ENCODE results near the gene USP48. TPM values are rescaled to one million over a fixed set of nuclear protein-coding genes. Genes with fewer than 3 reads are reported as not detected.
A peak's percentile ranks its signal among the peaks of the same experiment; 100 is the strongest.
"Not testable (repeated sequence)": the region's sequence is repeated elsewhere in the genome, so short reads cannot be mapped to it uniquely, and the experiment has no call there.

Gene USP48
- total RNA-seq, 1 experiment from 2014 or later, result 29.5 TPM

GRCh38 chr1:21674957-21675356 is 108.0 kb downstream of the USP48 start:
- DNase-seq (ENCODE audit: low spot score), result no peak
- in situ Hi-C loops (cut with HindIII; ENCODE audit: low sequenced_read_pairs), result loop anchor here (25.0 kb wide), 1 partner anchor 287 kb away; no protein-coding TSS in a partner anchor

- in situ Hi-C loops (cut with HindIII; ENCODE audit: low sequenced_read_pairs); DNase-seq (ENCODE audit: low spot score): not testable (repeated sequence)
Observed at GRCh38 chr1:21673853-21674252, 109.1 kb downstream of the USP48 start.

GRCh38 chr1:21673277-21673780 is 109.6 kb downstream of the USP48 start:
- in situ Hi-C loops (cut with HindIII; ENCODE audit: low sequenced_read_pairs), result no loop called here
- DNase-seq (ENCODE audit: low spot score), result peak; percentile 86

GRCh38 chr1:21672478-21673276 is 110.3 kb downstream of the USP48 start:
- DNase-seq (ENCODE audit: low spot score), result no peak
- in situ Hi-C loops (cut with HindIII; ENCODE audit: low sequenced_read_pairs), result no loop called here

- DNase-seq (ENCODE audit: low spot score), result peak; percentile 88
Observed at GRCh38 chr1:21671915-21672314, 111.0 kb downstream of the USP48 start.

GRCh38 chr1:21670956-21671902 is 111.7 kb downstream of the USP48 start:
- DNase-seq (ENCODE audit: low spot score), result peak; percentile 25
- in situ Hi-C loops (cut with HindIII; ENCODE audit: low sequenced_read_pairs), result no loop called here

More at GRCh38 chr1:21671915-21672314, 111.0 kb downstream of the USP48 start:
- in situ Hi-C loops (cut with HindIII; ENCODE audit: low sequenced_read_pairs), result no loop called here

- in situ Hi-C loops (cut with HindIII; ENCODE audit: low sequenced_read_pairs), result no loop called here
- no peak for DNase-seq (ENCODE audit: low spot score)
Observed at GRCh38 chr1:21670059-21670881, 112.7 kb downstream of the USP48 start.

GRCh38 chr1:21669258-21670058 is 113.5 kb downstream of the USP48 start, which contains the start of gene RAP1GAP:
RAP1GAP (minus strand) TSS chr1:21669357; CDS start chr1:21620032, 49,325 bp downstream.
- in situ Hi-C loops (cut with HindIII; ENCODE audit: low sequenced_read_pairs), result no loop called here

GRCh38 chr1:21668951-21669257 is 114.0 kb downstream of the USP48 start:
- in situ Hi-C loops (cut with HindIII; ENCODE audit: low sequenced_read_pairs), result no loop called here
- no peak for DNase-seq (ENCODE audit: low spot score)

More at GRCh38 chr1:21669258-21670058, 113.5 kb downstream of the USP48 start, which contains the start of gene RAP1GAP:
- peak; percentile 78 for DNase-seq (ENCODE audit: low spot score)

GRCh38 chr1:21668232-21668950 is 114.6 kb downstream of the USP48 start:
- in situ Hi-C loops (cut with HindIII; ENCODE audit: low sequenced_read_pairs), result no loop called here
- DNase-seq (ENCODE audit: low spot score), result no peak

- in situ Hi-C loops (cut with HindIII; ENCODE audit: low sequenced_read_pairs), result no loop called here
- no peak for DNase-seq (ENCODE audit: low spot score)
Observed at GRCh38 chr1:21667348-21668231, 115.4 kb downstream of the USP48 start.

GRCh38 chr1:21666576-21667320 is 116.2 kb downstream of the USP48 start:
- DNase-seq (ENCODE audit: low spot score), result peak; percentile 83
- in situ Hi-C loops (cut with HindIII; ENCODE audit: low sequenced_read_pairs), result no loop called here

GRCh38 chr1:21665711-21666575 is 117.0 kb downstream of the USP48 start:
- DNase-seq (ENCODE audit: low spot score), result peak; percentile 85
- in situ Hi-C loops (cut with HindIII; ENCODE audit: low sequenced_read_pairs), result no loop called here

- DNase-seq (ENCODE audit: low spot score), result no peak
- in situ Hi-C loops (cut with HindIII; ENCODE audit: low sequenced_read_pairs), result no loop called here
Observed at GRCh38 chr1:21664806-21665588, 118.0 kb downstream of the USP48 start.
